Activated T-cell treated with anti-CD3 and anti-CD28 coated beads, Interleukin-2, amount 50 U/mL, for 1 hour (primary cell): ENCODE measurements around the gene MAPKAPK5.
"Not testable (repeated sequence)": the region's sequence is repeated elsewhere in the genome, so short reads cannot be mapped to it uniquely, and the experiment has no call there.

Experiments
- DNase-seq: peaks from one replicate; pipeline ENCODE4 v3.0.0-alpha.2; 2020

Gene MAPKAPK5

GRCh38 chr12:111828338-111828979 is 13.6 kb upstream of the MAPKAPK5 start:
- no peak for DNase-seq

- DNase-seq, result not testable (repeated sequence)
Observed at GRCh38 chr12:111829635-111830034, 12.4 kb upstream of the MAPKAPK5 start.

GRCh38 chr12:111834740-111835386 is 7.2 kb upstream of the MAPKAPK5 start:
- not testable (repeated sequence) for DNase-seq

GRCh38 chr12:111835531-111836181 is 6.4 kb upstream of the MAPKAPK5 start:
- not testable (repeated sequence) for DNase-seq

- DNase-seq, result no peak
Observed at GRCh38 chr12:111838353-111838752, 3.7 kb upstream of the MAPKAPK5 start.

- no peak for DNase-seq
Observed at GRCh38 chr12:111840807-111841206, 1.2 kb upstream of the MAPKAPK5 start.

- DNase-seq, result no peak
Observed at GRCh38 chr12:111841236-111841749, 735 bp upstream of the MAPKAPK5 start.

GRCh38 chr12:111842556-111843396 is 748 bp downstream of the MAPKAPK5 start:
- no peak for DNase-seq

GRCh38 chr12:111846016-111846415 is 4.0 kb downstream of the MAPKAPK5 start:
- no peak for DNase-seq

- no peak for DNase-seq
Observed at GRCh38 chr12:111850526-111850925, 8.5 kb downstream of the MAPKAPK5 start.

GRCh38 chr12:111858186-111858585 is 16.2 kb downstream of the MAPKAPK5 start:
- no peak for DNase-seq

- DNase-seq, result no peak
Observed at GRCh38 chr12:111858778-111859177, 16.8 kb downstream of the MAPKAPK5 start.

GRCh38 chr12:111864913-111865312 is 22.9 kb downstream of the MAPKAPK5 start:
- no peak for DNase-seq

GRCh38 chr12:111867531-111867930 is 25.5 kb downstream of the MAPKAPK5 start:
- DNase-seq, result no peak

- DNase-seq, result no peak
Observed at GRCh38 chr12:111868676-111869588, 26.9 kb downstream of the MAPKAPK5 start.

- DNase-seq, result no peak
Observed at GRCh38 chr12:111869671-111870070, 27.6 kb downstream of the MAPKAPK5 start.

- DNase-seq, result no peak
Observed at GRCh38 chr12:111870216-111870615, 28.2 kb downstream of the MAPKAPK5 start.

GRCh38 chr12:111870706-111871105 is 28.7 kb downstream of the MAPKAPK5 start:
- DNase-seq, result no peak

- DNase-seq, result no peak
Observed at GRCh38 chr12:111873113-111873512, 31.1 kb downstream of the MAPKAPK5 start.

- DNase-seq, result no peak
Observed at GRCh38 chr12:111881716-111882115, 39.7 kb downstream of the MAPKAPK5 start.

GRCh38 chr12:111886662-111887545 is 44.9 kb downstream of the MAPKAPK5 start:
- DNase-seq, result no peak
